COR-L47 (cell line): ENCODE results near the gene TMEM45A.
"Not testable (repeated sequence)": the region's sequence is repeated elsewhere in the genome, so short reads cannot be mapped to it uniquely, and the experiment has no call there.

Experiments used
- DNase-seq: peaks from one replicate; lab custom pipeline; 2025; lab: John Stamatoyannopoulos, UW

TMEM45A gene

DNA sequence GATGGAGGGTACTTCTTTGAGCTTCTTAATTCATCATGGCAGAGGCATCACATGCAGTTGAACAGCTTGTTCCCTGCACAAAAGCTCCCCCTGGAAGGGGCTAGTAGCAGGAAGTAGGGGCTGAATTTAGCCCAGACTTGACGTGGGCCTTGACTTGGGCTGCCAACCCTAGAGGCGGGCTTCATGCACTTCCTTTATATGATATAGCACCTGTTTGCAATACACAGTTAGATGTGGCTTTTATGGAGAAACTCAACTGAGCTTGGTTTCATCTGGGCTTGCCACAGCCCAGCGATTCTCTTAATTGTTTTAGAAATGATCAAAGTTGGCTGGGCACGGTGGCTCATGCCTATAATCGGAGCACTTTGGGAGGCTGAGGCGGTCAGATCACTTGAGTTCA, 83.3 kb downstream of the TMEM45A start:
- DNase-seq: no peak

- DNase-seq: no peak
Observed at GRCh38 chr3:100577382-100578008, 85.1 kb downstream of the TMEM45A start.

DNA sequence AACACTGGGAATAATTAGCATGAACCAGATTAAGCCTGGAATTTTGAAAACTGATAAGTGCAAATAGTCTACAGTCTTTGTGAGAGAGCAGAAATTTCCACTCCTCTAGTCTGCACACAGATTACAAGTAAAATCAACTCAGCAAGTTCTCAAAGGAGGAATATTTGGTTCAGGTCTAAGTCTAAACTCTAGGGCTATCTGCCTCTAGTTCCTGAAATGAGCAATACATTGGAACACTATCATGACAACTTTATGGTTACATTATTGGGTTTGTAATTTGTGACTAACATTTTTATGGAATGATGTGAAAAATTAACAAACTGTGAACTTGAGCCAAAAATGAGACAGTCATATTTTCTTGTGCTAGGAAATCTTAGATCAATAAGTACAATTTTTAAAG, 86.2 kb downstream of the TMEM45A start:
- DNase-seq: no peak

DNA sequence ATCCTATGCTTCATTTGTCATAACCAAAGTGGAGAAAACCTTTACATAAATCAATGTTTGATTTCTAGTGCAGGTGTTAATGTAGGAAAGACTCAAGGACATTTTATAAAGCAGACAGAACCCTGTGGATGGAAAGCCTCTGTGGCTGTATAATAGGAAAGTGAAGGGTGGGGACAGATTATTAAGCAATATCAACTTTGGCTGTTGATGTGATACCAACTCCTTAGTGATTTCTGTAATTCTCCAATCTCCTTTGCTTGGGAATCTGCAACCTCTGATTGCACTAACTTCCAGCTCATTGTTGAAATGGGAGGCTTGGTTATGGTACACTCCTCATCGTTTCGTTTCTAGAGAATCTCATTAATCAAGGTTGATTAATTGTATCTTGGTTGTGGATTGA, 87.7 kb downstream of the TMEM45A start:
- no peak for DNase-seq

GRCh38 chr3:100581650-100582049, 89.2 kb downstream of the TMEM45A start:
- no peak for DNase-seq

DNA sequence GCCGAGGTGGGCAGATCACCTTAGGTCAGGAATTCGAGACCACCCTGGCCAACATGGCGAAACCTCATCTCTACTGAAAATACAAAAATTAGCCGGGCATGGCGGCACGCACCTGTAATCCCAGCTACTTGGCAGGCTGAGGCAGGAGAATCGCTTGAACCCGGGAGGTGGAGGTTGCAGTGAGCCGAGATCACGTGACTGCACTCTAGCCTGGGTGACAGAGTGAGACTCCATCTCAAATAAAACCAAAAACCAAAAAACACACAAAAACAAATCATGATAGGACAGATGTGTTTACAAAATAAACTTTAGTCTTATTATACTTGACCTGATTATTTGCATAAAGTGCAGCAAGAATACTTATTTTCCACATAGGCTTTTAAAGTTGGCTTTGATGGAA, 89.7 kb downstream of the TMEM45A start:
- DNase-seq: not testable (repeated sequence)

DNA sequence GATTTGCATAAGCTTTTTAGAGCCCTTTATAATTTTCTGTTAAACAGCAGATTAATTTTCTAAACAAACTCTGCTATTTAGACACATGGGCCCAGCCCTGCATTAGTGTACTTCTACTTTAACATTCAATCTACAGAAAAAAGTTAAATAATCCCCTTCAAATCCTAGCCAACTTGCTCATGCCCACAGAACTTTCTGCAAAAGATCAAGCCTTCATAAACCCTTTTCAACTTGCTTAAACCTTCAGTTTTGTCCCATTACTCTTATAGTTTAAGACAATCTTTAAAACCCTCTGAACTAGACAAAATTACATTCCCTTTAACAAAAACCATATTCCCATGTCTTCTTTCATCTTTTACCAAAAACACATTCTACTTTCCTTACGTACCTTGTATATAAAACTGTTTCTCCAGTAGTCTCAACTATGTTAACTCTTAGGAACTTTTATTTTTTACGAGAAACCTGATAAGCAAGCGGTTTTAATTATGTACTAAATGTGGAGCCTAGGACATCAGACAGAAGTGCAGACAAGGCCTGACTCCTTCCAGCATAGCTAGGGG, 91.8 kb downstream of the TMEM45A start:
- DNase-seq: no peak

- DNase-seq: no peak
Observed at GRCh38 chr3:100586832-100587231, 94.4 kb downstream of the TMEM45A start.

- no peak for DNase-seq
Observed at GRCh38 chr3:100588251-100588650, 95.8 kb downstream of the TMEM45A start.

- peak; percentile 45 for DNase-seq
Observed at GRCh38 chr3:100590114-100590839, 97.9 kb downstream of the TMEM45A start.

GRCh38 chr3:100590840-100591147, 98.4 kb downstream of the TMEM45A start:
- no peak for DNase-seq

- DNase-seq: no peak
Observed at GRCh38 chr3:100591411-100591810, 99.0 kb downstream of the TMEM45A start.

DNA sequence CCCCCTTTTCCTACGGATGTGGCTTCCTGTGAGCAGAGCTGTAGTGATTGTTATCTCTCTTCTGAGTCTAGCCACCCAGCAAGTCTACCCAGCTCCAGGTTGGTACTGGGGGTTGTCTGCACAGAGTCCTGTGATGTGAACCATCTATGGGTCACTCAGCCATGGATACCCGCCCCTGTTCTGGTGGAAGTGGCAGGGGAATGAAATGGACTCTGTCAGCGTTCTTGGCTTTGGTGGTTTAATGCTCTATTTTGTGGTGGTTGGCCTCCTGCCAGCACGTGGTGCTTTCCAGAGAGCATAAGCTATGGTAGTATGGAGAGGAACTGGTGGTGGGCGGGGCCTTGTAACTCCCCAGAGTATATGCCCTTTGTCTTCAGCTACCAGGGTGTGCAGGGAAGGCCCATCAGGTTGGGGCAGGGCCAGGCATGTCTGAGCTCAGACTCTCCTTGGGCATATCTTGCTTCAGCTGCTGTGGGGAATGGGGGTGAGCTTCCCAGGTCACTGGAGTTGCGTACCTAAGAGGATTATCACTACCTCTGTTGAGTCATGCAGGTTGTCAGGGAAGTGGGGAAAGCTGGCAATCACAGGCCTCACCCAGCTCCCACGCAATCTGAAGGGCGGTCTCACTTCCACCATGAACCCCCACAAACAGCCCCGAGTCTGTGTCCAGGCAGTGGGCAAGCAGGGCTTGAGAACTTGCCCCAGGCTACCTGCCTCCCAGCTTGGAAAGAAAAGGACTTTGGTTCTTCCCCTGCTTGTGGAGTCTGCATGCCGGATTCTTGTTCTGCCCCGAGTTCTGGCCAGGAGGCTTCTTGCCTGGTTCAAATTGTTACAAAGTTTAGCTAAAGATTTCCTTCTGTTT, 108.0 kb downstream of the TMEM45A start:
- DNase-seq: no peak

- DNase-seq: peak; percentile 11
Observed at GRCh38 chr3:100602506-100603444, 110.4 kb downstream of the TMEM45A start.

DNA sequence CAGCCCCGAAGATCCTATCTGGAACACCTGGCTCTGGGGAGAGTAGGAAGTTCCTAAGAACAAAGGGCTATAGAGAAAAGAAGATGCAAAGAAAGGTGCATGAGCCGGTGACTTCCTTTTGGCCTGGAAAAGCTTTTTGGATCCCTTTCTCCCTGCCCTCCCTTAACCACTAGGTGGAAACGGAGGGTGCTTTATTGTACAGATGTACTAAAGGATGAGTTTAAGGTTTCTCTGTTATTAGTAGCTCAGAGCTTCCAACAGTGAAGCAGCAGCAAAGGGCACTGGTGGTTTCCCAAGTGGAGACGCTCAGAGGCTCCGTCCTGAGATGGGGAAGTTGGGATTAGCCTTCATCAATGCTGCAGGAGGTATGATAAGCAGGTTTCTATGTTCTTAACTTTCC, 111.0 kb downstream of the TMEM45A start:
- DNase-seq: peak; percentile 9

GRCh38 chr3:100605358-100605757, 112.9 kb downstream of the TMEM45A start:
- no peak for DNase-seq

DNA sequence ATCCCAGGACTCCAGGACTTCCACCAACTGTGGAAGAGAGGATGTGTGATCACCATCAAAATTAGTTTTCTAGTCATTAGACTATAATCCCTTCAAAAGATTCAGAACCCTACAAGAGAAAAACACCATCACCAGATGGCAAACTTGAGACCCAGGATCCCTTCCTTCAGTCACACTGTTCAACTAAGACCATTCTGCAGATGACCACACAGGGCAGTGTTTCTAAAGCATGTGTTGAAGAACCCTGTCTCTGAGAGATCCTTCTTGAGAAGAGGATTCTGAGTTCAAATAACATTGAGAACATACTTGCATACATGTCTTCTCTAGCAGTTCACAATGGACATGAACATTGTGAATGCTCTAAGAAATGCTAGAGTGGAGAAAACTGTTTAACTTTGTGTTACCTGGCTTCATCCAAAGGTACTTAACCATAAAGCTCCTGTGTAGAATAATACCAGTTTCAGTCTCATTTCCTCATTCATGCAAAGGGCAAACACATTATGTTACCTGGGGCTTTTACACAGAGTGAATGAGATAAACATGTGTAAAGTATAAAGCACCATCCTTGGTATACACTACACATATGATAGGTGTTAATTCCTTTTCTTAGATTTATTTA, 114.6 kb downstream of the TMEM45A start:
- peak; percentile 4 for DNase-seq

DNA sequence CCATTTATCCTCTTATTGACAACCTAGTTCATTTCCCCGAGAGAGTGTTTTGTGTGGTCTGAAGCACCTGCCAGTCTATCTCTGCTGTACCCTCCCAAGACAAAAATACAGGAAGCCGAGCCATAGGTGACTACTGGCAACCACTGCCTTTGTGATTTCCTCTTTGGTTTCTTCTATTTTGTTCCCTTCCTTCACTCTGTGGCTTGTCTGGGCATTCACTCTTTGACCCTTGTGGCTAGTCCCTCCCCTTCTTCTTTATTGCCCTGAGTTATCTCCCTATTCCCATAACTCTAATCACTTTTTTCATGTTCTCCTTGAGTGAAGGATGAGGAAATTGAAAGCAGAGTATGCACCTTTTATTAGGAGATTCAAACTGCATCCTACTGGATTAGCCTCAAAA, 116.9 kb downstream of the TMEM45A start, which contains the start of gene ADGRG7:
ADGRG7 (plus strand) TSS at position 297 of the 400 bp plus-strand sequence. CDS start 256 bp downstream, outside the sequence.
- no peak for DNase-seq

- DNase-seq: no peak
Observed at GRCh38 chr3:100609963-100610362, 117.5 kb downstream of the TMEM45A start.

DNA sequence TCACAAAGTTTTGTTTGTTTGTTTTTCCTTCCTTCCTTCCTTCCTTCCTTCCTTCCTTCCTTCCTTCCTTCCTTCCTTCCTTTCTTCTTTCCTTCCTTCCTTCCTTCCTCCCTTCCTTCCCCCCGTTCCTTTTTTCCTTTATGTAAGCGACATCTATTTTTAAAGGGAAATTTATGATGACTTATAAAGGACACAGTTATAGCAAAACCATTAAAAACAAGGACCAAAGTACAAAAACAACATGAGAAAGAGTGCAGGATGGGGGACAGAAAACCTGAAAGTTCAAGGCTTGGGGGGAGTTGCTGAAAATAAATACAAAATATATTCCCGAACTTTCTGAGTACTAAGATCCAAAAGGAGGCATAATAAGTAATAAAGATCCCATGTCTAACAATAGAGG, 118.8 kb downstream of the TMEM45A start:
- no peak for DNase-seq
